Measurements from ENCODE around the gene ATP2B2. TPM values are rescaled to one million over a fixed set of nuclear protein-coding genes. Genes with fewer than 3 reads are reported as not detected.

Gene ATP2B2
- total RNA-seq, 4 donors from 2014 or later = 0.29 to 9.5 (median 4.4) TPM

- Histone ChIP-seq H3K9me3 (no peaks in the 10 kb centered on the region), H3K4me3 (no peak overlapping the region), H3K27ac (no peak overlapping the region), H3K4me1 (no peaks in the 10 kb centered on the region), H3K36me3 (no peaks in the 10 kb centered on the region), H3K27me3 (no peaks in the 10 kb centered on the region)
- TF ChIP-seq, protein P1, sequence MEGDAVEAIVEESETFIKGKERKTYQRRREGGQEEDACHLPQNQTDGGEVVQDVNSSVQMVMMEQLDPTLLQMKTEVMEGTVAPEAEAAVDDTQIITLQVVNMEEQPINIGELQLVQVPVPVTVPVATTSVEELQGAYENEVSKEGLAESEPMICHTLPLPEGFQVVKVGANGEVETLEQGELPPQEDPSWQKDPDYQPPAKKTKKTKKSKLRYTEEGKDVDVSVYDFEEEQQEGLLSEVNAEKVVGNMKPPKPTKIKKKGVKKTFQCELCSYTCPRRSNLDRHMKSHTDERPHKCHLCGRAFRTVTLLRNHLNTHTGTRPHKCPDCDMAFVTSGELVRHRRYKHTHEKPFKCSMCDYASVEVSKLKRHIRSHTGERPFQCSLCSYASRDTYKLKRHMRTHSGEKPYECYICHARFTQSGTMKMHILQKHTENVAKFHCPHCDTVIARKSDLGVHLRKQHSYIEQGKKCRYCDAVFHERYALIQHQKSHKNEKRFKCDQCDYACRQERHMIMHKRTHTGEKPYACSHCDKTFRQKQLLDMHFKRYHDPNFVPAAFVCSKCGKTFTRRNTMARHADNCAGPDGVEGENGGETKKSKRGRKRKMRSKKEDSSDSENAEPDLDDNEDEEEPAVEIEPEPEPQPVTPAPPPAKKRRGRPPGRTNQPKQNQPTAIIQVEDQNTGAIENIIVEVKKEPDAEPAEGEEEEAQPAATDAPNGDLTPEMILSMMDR (IDR thresholded peaks at IDR 0.05) = no peak
- TF ChIP-seq POLR2A (IDR thresholded peaks at IDR 0.05) = no peak
- intact Hi-C loops (cut with DNase I; ENCODE audit: low total_unique reads) = no loop called here
- no peak for DNase-seq
Measured at GRCh38 chr3:10497439-10497838, 7.9 kb downstream of the ATP2B2 start.

DNA sequence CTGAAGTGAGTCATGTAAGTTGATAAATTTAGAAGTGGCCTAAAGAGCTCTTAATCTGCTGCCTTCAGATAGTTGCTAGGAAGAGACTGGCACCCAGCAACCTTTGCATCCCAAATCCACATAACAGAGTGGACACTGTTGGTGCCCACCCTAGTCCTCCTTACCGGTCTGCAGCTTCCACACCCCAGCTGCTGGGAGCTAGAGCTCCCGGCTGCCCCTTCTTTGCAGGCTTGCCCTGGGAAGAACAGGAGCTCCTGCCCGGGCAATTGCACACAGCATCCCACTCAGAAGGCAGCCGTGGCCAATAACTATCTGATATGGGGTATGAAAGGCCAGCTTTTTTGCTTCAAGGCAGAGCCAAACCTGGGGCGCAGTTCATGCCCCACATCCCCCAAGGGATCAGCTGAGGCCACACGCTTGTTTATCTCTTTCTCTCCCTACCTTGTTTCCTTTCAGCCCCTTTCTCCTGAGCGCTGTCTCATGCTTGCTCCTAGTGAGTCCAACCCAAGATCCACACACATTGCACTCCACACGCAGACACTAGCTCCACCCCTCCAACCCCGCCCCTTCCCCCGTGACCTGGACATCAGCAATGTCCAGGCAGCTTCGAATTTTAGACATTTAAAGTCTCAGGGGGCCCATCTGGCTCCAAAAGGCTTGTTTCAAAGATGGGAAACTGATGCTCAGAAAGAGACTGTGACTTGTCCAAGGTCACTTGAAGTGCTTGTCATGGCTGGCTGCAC, 9.1 kb downstream of the ATP2B2 start:
- H3K36me3 ChIP-seq = no peaks in the 10 kb centered on the region
- H3K27me3 ChIP-seq = no peaks in the 10 kb centered on the region
- no peaks in the 10 kb centered on the region for H3K4me1 ChIP-seq
- no peak overlapping the region for H3K27ac ChIP-seq
- no peak for DNase-seq
- no peak overlapping the region for H3K4me3 ChIP-seq
- no peaks in the 10 kb centered on the region for H3K9me3 ChIP-seq
- intact Hi-C loops (cut with DNase I; ENCODE audit: low total_unique reads) = no loop called here
- TF ChIP-seq POLR2A (IDR thresholded peaks at IDR 0.05) = no peak
- TF ChIP-seq, protein P1 (IDR thresholded peaks at IDR 0.05) = no peak

GRCh38 chr3:10495614-10496013, 9.8 kb downstream of the ATP2B2 start:
- intact Hi-C loops (cut with DNase I; ENCODE audit: low total_unique reads) = no loop called here
- Histone ChIP-seq H3K27me3 (no peaks in the 10 kb centered on the region), H3K4me3 (no peak overlapping the region), H3K27ac (no peak overlapping the region), H3K36me3 (no peaks in the 10 kb centered on the region), H3K9me3 (no peaks in the 10 kb centered on the region), H3K4me1 (no peaks in the 10 kb centered on the region)
- TF ChIP-seq, protein P1 (IDR thresholded peaks at IDR 0.05) = no peak
- no peak for TF ChIP-seq POLR2A (IDR thresholded peaks at IDR 0.05)
- no peak for DNase-seq

GRCh38 chr3:10495003-10495402, 10.4 kb downstream of the ATP2B2 start:
- DNase-seq = no peak
- no peak overlapping the region for H3K4me3 ChIP-seq
- intact Hi-C loops (cut with DNase I; ENCODE audit: low total_unique reads) = no loop called here
- no peak for TF ChIP-seq POLR2A (IDR thresholded peaks at IDR 0.05)
- TF ChIP-seq, protein P1 (IDR thresholded peaks at IDR 0.05) = no peak
- no peaks in the 10 kb centered on the region for H3K4me1 ChIP-seq
- no peaks in the 10 kb centered on the region for H3K36me3 ChIP-seq
- no peaks in the 10 kb centered on the region for H3K9me3 ChIP-seq
- H3K27ac ChIP-seq = no peak overlapping the region
- H3K27me3 ChIP-seq = no peaks in the 10 kb centered on the region

DNA sequence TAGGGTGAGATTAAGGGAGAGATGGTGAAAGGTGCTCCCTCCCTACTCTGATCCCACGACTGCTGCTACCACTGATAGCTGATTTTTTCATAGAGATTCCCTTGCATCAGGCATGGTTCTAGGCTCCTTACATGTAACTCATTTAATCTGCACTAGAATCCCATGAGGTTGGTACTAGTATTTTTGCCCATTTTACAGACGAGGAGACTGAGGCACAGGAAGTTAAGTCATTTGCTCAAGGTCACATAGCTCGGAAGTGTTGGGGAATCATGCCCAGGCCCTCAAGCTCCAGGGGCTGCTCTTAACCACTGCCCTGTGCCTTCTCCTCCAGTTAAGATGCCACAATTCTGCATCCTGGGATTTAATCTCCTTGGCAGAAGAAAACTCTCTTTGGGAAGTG, 11.2 kb downstream of the ATP2B2 start:
- intact Hi-C loops (cut with DNase I; ENCODE audit: low total_unique reads) = no loop called here
- no peak for DNase-seq

More for the DNA sequence above, 11.2 kb downstream of the ATP2B2 start:
- Histone ChIP-seq H3K4me3 (no peak overlapping the region), H3K36me3 (no peaks in the 10 kb centered on the region), H3K27ac (no peak overlapping the region), H3K9me3 (no peaks in the 10 kb centered on the region), H3K4me1 (no peaks in the 10 kb centered on the region), H3K27me3 (no peaks in the 10 kb centered on the region)
- TF ChIP-seq POLR2A (IDR thresholded peaks at IDR 0.05) = no peak
- TF ChIP-seq, protein P1 (IDR thresholded peaks at IDR 0.05) = no peak

All from uterus (tissue), 4 donors.